NCI-H1930 (cell line): Measurements from ENCODE around the gene AKT1.

ENCODE experiments used
- DNase-seq, 2 experiments: peaks; one replicate each; lab custom pipeline; 2025; lab: John Stamatoyannopoulos, UW

The AKT1 gene

DNA sequence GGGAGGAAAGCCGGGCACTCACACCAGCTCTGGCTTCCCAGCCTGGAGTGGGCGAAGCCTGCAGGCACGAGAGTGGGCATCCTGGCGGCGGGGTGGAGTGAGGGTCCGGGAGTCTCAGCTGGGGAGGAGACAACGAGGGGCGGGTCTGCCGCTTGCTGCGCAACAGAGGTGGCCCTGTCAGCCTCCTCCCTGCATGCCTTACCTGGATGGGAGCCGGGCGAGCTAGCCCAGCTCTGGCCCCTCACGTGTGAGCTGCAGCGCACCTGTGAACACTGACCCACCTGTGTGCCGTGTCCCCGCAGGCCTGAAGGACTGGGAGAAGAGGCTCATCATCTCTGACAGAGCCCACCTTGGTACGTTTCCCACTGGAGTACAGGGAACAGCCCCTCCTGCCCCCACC, 56.5 kb downstream of the AKT1 start:
- DNase-seq, result no peak

DNA sequence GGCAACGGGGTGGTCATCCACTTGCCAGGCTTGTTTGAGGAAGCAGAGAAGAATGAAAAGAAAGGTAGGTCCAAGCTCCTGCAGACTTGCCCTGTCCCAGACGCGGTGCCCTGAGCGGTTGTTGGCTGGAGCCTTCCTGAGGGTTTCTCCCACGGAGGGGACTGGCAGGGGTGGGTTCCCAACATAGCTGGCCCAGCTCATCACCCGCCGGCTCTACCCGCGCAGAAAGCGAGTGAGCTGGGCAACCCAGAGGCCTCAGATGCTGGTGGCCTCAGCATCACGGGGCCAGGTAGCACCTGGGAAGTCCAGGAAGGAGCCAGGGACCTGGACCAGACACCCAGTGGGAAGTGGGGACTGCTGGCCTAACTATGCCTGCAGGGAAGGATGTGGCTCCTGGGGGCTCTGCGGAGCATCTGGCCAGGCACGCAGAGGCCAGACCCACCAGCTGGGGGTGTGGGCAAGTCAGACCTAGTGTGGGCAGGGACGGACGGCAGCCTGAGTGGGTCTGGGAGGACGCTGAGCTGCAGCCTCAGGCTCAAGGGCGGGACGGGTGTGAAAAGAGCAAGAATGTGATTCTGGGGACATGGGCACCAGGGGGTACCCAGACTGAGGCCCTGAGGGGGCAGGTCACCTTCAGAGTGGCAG, 57.1 kb downstream of the AKT1 start:
- DNase-seq, result no peak

DNA sequence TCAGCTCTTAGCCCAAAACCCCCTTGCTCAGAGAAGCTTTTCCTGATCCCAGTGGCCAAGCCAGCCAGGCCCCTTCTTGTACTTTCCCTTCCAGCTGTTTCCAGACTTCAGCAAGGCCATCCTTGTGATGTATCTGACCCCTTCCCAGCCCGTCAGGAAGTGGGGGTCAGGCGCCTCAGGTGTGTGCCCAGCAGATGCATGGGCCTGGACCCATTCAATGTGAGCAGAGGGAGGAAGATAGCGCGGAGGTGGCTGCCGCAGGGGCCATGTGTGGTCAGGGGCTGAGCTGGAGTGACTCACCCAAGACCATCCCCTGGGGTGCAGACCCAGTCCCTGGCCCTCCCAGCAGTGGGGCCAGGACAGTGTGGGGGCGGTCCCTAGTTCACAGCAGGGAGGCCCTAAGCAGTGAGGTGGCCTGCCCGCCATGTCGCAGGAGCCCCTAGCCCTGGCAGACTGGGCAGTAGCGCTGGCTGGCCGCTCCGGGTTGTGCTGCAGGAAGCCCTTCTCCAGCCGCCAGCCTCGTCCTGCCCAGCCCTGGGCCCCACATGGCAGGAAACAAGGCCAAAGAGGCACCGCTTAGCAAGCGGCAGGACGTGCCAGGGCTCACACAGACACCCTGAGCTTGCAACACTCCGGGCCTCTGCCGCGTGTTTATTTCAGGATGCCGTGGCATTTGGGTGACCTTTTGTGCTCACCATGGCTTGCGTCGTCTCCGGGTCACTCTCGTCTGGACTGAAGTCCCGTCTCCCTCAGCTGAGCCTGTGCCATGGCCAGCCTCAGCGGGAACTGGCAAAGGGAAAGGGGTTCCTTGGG, 59.5 kb downstream of the AKT1 start:
- no peak for DNase-seq

DNA sequence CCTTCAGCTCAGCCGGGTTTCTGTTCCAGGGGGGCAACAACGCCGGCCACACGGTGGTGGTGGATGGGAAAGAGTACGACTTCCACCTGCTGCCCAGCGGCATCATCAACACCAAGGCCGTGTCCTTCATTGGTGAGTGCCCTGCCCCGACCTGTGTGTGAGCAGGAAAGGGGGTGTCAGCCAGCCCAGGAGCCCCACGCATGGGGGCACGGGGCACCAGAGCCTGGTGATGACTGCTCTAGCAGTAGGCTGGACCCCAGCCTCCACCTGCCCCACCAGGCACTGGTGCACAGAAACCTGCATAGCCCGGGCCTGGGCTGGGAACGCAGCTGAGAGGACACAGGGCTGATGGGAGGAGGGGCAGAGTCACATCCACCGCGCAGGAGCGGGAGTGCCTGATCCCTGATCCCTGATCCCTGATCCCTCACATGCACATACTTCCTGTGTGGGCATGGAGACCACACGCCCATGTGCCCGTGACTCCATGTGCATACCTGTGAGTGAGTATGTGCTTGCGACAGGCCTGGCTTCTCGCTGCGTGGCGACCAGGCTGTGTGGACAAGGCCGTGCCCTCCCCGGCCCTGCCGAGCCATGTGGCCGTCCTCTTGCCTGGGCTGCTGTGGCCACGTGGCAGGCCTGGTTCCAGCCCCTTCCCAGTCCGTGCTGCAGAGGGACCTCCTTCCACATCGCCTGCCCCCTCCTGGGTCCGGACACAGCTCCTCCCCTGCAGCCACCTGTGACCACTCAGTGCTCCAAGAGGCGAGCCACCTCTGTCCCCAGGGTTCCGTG, 60.4 kb downstream of the AKT1 start:
- DNase-seq, result no peak

DNA sequence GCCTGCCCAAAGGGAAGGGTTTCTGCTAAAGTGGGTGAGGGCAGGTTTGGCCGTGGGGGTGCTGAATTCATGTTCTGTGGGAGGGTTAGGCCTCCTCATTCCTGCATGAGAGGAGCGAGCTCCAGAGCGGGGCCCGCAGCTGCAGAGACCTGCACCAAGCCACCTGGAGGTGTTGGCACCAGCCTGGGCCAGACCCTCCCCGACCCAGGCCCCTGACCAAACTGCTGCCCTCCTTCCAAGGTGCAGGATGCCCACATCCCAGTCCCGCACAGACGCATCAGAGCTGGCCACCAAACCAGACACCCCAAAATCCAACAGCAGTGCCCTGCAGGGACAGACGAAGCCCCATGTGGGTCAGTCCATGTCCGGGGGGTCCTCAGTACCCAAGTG, 61.0 kb downstream of the AKT1 start:
- no peak for DNase-seq

DNA sequence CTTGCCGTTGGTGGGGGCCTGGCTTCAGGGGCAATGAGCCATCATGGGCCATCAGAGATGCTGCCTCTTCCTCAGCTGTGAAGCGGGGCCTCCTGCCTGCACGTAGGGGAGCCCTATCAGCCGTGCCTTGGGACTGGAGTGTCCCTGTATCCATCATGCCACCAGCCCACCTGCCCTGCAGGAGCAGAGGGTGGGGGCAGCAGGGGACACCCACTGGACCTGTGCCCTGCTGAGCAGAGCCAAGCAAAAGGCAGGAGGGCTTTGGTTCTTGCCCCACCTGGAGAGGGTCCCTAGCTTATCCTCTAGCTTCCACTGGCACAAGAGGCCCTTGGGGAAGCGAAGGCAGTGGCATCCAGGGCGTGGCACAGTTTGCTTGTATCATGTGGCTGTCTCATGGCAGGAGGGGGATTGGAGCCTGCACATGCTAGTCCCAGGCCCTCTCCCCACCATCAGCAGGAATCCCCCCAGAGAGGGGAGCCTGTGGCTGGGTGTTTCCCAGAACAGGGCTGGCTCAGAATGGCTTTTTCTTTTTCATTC, 61.4 kb downstream of the AKT1 start:
- DNase-seq, result no peak

DNA sequence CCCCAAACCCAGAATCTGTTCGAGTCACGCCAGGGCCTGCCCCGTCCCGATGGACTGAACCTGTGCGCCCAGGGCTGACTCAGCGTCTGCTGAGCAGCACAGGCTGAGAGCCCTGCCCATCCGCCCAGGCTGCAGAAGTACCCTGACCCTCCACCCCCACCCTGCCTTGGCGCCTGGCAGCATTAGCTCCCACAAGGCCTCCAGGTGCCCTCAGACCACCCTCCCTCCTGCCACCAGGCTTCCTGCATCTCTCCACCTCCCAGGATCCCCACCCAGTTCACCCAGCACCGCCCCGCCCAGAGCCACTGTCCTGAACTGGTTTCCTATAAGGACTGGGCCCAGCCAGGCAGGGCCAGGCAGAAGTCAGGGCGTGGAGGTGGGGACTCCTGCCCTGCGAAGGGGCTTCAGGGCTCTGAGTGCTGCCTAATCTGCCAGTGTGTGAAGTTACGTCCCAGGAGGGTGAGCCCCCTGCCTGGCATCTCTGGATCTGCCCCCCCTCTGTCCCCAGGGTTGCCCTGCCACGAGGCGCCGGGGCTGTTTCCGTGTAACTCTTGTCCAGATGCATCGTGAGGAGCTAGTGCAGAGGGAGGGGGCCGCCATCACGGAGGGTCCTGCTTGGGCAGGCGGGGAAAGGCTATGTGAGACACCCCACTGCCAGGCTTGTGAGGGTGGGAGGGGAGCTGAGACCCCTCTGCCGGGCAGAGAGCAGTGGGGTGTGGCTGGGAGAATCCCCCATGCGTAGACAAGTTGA, 62.4 kb downstream of the AKT1 start:
- no peak for DNase-seq

DNA sequence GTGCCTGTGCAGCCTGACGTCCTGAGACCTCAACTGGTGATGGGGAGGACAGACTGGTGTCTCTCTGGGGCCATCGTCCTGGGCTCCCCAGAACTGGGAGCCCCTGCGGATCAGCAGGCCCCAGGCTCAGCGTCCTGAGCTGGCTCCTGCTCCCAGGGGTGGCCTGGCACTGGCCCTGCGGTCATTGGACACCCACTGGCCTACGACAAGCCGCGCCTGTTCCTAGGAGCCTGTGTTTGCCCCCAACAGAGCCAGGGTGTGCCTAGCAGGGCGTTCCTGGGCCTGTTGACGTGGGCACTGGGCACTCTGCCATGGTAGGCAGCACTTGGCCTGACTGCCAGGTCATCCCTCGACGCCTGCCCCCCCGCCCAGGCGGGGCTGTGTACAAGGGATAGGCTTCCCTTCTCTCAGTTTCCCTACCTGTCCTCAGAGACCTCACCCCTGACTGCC, 63.2 kb downstream of the AKT1 start:
- DNase-seq, result no peak

DNA sequence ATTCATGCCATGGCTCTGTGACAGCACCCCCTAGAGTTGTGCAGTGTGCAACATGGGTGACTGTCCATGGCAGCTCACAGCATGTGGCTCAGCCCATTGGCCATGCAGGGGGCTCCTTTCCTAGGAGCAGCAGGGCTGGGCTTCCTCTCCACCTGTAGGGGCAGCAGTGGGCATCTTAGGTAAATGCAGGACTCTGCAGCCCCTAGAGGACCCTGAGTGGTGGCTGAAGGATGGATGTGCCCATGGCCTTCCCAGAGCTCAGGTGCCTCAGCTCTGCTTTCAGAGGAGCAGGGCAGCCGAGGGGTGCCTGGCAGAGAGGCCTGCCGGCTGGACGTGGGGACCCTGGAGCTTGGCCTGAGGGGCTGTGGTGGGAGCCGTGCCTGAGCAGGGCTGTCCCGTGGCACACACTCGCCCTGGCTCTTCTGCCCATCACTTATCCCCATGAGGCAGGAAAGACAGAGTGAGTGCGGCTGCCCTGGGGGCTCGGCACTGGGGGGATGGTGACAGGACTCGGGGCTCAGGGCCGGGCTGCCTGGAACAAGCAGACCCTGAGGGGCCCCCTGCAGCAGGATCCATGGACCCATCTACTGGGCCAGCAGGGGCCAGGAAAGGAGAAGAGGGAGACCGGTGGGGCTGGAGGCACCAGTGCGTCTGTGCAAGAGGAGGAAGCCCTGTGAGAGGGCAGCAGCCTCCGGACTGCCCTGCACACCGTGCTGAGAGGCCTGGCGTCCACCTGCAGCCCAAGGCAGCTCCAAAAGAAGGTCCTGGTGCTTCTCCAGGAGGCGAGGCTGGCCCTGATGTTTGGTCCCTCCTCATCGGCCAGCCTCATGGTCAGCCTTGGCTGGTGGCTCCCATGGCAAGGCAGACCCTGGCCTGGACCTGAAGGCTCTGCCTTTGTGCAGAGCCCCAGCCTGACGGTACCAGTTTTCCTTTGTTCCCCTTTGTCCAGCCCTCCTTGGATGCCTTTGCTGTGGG, 63.9 kb downstream of the AKT1 start:
- peak; percentile 15 to 43 for DNase-seq

DNA sequence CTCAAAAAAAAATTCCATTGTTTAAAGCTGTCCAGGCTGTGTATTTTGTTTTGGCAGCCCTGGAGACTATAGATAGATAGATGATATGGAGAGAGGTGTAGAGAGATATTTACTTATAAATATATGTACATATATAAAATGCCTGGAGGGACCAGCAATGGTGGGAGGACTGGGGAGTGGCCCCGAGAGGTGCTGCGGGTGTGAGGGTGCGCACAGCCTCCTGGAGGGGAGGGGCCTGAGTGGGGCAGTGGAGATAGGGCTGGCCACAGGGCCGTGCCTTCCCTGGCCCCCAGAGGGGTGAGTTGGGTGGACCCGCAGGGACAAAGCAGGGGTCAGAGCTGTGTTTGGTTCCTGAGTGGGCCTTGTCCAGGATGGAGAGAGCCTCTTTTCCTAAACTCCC, 65.1 kb downstream of the AKT1 start:
- no peak for DNase-seq

DNA sequence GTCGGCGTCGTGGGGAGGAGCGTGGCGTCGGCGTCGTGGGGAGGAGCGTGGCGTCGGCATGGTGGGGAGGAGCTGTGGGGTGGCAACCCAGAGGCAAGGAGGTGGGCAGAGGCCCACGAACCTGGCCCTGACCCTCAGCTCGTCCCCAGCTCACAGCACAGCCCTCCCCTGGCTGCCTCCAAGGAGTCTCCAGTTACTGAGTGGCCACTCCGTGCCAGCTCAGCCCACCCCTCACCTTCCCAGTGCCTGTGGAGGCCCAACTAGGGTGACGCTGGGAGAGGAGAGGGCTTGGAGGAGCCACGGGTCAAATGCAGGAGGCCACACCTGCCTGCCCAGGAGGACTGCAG, 65.7 kb downstream of the AKT1 start:
- peak; percentile 26 to 48 for DNase-seq

DNA sequence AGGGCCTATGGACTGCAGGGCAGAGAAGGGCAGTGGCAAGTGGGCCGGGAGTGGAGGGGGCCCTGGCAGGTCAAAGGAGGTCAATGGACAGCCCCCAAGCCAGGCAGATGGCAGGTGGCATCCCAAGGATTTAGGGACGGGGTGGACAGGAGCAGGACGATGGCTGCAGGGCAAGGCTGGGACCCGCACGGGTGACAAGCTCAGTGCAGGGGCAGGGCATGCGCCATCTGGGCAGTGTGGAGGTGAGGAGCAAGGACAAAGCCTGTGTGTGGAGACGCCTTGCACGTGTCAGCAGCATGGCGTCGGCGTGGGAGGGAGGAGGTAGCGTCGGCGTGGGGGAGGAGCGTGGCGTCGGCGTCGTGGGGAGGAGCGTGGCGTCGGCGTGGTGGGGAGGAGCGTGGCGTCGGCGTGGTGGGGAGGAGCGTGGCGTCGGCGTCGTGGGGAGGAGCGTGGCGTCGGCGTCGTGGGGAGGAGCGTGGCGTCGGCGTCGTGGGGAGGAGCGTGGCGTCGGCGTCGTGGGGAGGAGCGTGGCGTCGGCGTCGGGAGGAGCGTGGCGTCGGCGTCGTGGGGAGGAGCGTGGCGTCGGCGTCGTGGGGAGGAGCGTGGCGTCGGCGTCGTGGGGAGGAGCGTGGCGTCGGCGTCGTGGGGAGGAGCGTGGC, 66.2 kb downstream of the AKT1 start:
- peak; percentile 65 to 78 for DNase-seq

DNA sequence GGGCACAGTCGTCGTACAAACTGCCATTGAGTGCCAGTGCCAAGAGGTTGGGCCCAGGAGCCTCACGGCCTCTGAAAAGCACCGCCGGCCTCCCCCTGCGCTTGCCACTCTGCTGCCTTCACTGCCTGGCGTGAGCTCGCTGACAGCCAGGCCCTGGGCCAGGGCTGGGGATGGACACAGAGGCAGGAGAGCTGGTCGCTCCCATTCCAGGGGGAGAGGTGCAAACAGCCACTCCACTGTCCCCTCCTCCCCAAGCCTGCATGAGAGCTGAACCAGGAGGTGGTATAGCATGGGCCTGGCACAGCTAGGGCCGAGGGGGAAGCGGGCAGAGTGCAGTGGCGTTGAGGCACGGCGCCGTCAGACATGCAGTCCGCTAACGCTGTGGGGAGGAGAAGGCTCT, 66.9 kb downstream of the AKT1 start:
- no peak for DNase-seq

DNA sequence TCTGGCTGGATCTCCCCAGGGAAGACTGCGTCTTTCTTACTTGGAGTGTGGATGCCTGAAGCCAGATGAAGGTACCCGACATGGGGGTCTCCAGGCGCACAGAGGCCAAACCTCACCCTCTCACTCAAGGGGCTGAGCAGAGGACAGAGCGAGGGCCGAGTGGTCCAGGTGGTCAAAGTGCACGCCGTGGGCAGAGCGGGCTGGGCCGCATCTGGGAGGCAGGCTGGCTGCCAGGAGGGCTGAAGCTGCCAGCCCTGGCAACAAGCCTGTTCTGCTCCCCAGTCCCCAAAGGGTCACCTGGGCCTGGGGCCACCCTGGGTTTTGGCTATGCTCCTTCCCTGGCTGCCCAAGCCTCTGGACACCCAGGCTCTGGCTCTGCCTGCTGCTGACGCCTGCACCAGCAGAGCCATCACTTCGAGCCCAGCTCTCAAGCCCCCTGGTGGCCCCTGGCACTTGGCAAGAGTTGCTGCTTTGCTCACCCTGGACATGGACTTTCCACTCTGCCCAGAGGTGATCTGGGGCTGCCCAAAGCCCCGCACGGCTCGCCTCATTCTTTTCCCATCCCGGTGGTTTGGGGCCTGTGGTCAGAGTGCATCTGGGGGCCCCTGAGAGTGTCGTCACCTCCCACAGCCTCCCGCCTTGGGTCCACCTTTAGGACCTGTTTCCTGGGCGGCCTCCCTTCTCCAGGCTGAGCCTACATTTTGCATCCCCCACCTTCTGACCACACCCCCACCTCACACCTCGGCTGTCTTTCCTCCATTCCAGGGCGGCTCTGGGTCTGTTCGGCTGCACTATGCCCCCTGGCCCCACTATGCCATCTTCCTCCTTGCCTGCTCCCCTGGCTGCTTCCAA, 68.7 kb downstream of the AKT1 start:
- no peak for DNase-seq

DNA sequence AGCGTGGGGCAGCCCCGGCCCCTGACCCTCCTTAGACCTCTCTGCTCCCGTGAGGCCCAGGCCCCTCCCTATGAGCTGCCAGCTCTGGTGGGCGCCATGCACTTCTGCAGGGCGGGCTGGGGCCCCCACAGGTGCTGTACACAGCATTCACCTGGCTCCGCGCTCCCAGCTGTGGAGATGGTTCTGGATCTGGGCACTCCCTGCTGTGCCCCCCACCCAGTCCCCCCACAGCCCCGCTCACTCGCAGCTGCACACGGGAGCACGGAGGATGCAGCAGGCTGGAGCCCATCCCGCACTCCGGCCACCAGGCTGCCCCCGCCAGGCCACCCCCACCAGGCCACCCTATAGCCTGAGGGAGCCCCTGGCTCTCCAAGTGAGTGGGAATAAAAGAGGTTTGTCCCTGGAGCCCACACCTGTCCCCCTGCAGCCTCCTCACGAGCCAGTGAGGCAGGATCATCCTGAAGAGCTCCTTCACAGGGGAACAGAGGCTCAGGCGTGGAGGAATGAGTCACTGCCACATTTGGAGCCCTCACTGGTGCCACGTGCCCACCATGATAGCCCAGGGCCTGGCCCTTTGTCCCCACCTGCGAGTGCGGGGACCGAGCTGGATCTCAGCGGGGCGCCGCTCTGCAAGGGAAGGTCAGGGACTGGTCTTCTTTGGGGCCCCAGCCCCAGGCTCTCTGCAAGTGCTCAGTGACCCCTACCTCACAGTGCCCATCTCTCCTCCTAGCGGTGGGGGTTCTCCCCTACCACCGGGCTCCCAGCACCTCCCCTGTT, 69.6 kb downstream of the AKT1 start:
- DNase-seq, result no peak

DNA sequence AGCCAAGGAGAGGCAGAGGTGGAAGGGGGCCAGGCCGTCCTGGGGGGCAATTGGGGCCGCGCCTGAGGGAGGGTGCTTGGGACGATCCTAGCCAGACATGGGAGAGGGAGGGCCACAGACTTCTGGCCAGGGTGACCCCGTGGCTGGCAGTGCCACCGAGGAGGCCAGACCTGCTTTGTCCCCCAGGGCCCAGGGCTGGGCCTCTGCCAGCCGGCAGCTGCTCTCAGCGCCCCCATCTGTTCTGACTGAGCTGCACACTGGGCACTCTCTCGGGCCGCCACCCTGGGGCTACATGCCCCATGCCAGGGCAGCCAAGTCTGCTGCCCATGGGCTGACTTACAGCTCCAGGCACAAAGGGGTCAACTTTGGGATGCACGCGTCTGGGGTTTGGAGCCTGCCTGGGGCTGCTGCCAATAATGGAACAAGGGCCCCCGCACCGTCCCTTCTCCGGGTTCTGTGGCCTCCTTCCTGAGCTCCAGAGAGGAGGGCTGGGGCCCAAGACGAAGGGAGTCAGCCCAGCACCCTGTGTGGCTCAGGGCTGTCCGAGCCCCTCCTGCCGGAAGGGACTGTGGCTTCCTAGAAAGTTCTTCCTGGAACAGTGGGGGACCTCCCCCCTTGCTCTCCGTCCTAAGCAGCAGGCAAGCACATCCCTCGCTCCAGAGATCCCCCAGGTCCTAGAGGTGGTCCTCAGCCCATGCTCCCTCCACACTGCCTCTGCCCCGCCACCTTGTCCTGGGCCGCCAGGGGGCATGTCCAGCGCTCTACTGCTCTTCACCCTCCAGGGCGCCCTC, 70.4 kb downstream of the AKT1 start:
- no peak for DNase-seq

DNA sequence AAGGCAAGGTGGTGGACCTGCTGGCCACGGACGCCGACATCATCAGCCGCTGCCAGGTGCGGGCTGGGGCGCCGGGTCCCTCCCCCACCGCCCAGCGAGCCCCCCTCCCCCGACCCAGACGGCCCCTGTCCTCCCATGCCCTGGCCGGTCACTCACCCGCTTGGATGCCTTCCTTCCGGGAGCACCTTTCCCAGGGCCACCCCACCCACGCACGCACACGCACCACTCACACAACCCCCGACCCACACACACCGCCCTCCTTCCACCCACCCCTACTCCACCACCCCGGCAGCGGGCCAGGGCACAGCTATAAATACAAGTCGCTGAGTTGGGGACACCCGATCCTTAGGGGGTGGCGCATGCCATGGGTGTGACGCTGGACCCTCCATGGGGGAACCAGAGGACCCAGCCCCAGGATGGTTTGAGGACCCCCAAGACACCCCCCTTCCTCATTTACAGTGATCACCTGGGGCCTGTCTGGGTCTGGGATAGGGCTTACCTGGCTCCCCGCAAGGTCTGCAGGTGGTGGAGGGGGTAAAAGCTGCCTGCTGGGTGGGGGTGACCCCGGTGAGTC, 71.1 kb downstream of the AKT1 start:
- DNase-seq, result no peak
